ENCODE measurements around the gene CLEC20A.

The CLEC20A gene

GRCh38 chr1:178457651-178458050, 39.1 kb downstream of the CLEC20A start:
- no peak for TF ChIP-seq CTCF (IDR thresholded peaks at IDR 0.05; ENCODE audit: control insufficient read depth, extremely low read depth, insufficient read depth)
- H3K4me3 ChIP-seq (ENCODE audit: low read depth, low read length) = no peak overlapping the region
- DNase-seq (ENCODE audit: low read depth) = no peak

GRCh38 chr1:178456472-178456871, 40.3 kb downstream of the CLEC20A start:
- no peak for TF ChIP-seq CTCF (IDR thresholded peaks at IDR 0.05; ENCODE audit: control insufficient read depth, extremely low read depth, insufficient read depth)
- no peak overlapping the region for H3K4me3 ChIP-seq (ENCODE audit: low read depth, low read length)
- DNase-seq (ENCODE audit: low read depth) = no peak

GRCh38 chr1:178452013-178452412, 44.8 kb downstream of the CLEC20A start:
- DNase-seq (ENCODE audit: low read depth) = no peak
- no peak for TF ChIP-seq CTCF (IDR thresholded peaks at IDR 0.05; ENCODE audit: control insufficient read depth, extremely low read depth, insufficient read depth)
- H3K4me3 ChIP-seq (ENCODE audit: low read depth, low read length) = no peak overlapping the region

GRCh38 chr1:178451529-178451928, 45.2 kb downstream of the CLEC20A start:
- H3K4me3 ChIP-seq (ENCODE audit: low read depth, low read length) = no peak overlapping the region
- no peak for DNase-seq (ENCODE audit: low read depth)
- TF ChIP-seq CTCF (IDR thresholded peaks at IDR 0.05; ENCODE audit: control insufficient read depth, extremely low read depth, insufficient read depth) = no peak

GRCh38 chr1:178450871-178451270, 45.9 kb downstream of the CLEC20A start:
- H3K4me3 ChIP-seq (ENCODE audit: low read depth, low read length) = no peak overlapping the region
- no peak for DNase-seq (ENCODE audit: low read depth)
- no peak for TF ChIP-seq CTCF (IDR thresholded peaks at IDR 0.05; ENCODE audit: control insufficient read depth, extremely low read depth, insufficient read depth)

- DNase-seq (ENCODE audit: low read depth) = no peak
- no peak for TF ChIP-seq CTCF (IDR thresholded peaks at IDR 0.05; ENCODE audit: control insufficient read depth, extremely low read depth, insufficient read depth)
- H3K4me3 ChIP-seq (ENCODE audit: low read depth, low read length) = no peak overlapping the region
Observed at GRCh38 chr1:178442925-178443324, 53.8 kb downstream of the CLEC20A start.

GRCh38 chr1:178438432-178438831, 58.3 kb downstream of the CLEC20A start:
- TF ChIP-seq CTCF (IDR thresholded peaks at IDR 0.05; ENCODE audit: control insufficient read depth, extremely low read depth, insufficient read depth) = no peak
- DNase-seq (ENCODE audit: low read depth) = no peak
- no peak overlapping the region for H3K4me3 ChIP-seq (ENCODE audit: low read depth, low read length)

Data from LNCaP clone FGC (cell line).